ENCODE results near the gene SERPINA10. TPM values are rescaled to one million over a fixed set of nuclear protein-coding genes. Genes with fewer than 3 reads are reported as not detected.

SERPINA10 gene
- polyA plus RNA-seq, 1 donor from 2014 or later: not detected

DNA sequence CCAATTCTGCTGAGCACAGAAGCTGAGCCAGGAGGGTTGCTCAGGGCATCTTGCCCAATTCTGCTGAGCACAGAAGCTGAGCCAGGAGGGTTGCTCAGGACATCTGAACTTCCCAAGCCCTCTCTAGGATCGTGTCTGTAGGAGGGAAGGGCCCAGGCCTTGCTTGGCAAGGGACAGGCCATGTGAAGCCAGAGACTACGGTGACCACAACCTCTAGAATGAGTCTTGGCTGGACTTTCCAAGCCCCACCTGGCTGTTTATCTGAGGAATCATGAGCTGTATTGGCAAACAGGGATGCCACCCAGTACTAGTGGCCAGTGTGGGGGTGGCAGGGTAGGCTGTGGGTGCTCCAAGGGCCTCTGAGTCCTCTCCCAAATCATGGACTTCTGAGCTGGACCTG, 37.8 kb upstream of the SERPINA10 start:
- H3K27ac ChIP-seq (ENCODE audit: low read length): no peak overlapping the region
- no peaks in the 10 kb centered on the region for H3K27me3 ChIP-seq (ENCODE audit: insufficient read depth, low read depth, low read length)
- no peak overlapping the region for H3K9ac ChIP-seq (ENCODE audit: low read length)
- no peak overlapping the region for H2AFZ ChIP-seq (ENCODE audit: low read depth, low read length)
- H3K9me3 ChIP-seq (ENCODE audit: low read length): peaks cover 3% of the 10 kb centered on the region
- no peak overlapping the region for H3K4me2 ChIP-seq (ENCODE audit: low read length)
- H3K79me2 ChIP-seq (replicated peaks; ENCODE audit: insufficient read depth, low read length): no peaks in the 10 kb centered on the region
- TF ChIP-seq, protein P1, sequence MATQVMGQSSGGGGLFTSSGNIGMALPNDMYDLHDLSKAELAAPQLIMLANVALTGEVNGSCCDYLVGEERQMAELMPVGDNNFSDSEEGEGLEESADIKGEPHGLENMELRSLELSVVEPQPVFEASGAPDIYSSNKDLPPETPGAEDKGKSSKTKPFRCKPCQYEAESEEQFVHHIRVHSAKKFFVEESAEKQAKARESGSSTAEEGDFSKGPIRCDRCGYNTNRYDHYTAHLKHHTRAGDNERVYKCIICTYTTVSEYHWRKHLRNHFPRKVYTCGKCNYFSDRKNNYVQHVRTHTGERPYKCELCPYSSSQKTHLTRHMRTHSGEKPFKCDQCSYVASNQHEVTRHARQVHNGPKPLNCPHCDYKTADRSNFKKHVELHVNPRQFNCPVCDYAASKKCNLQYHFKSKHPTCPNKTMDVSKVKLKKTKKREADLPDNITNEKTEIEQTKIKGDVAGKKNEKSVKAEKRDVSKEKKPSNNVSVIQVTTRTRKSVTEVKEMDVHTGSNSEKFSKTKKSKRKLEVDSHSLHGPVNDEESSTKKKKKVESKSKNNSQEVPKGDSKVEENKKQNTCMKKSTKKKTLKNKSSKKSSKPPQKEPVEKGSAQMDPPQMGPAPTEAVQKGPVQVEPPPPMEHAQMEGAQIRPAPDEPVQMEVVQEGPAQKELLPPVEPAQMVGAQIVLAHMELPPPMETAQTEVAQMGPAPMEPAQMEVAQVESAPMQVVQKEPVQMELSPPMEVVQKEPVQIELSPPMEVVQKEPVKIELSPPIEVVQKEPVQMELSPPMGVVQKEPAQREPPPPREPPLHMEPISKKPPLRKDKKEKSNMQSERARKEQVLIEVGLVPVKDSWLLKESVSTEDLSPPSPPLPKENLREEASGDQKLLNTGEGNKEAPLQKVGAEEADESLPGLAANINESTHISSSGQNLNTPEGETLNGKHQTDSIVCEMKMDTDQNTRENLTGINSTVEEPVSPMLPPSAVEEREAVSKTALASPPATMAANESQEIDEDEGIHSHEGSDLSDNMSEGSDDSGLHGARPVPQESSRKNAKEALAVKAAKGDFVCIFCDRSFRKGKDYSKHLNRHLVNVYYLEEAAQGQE (IDR thresholded peaks at IDR 0.05; ENCODE audit: borderline replicate concordance): no peak
- H3F3A ChIP-seq (ENCODE audit: insufficient read depth, low read length, poor library complexity, severe bottlenecking): no peaks in the 10 kb centered on the region
- H3K36me3 ChIP-seq (ENCODE audit: insufficient read depth, low read length): no peaks in the 10 kb centered on the region
- H3K4me3 ChIP-seq (ENCODE audit: low read length): no peak overlapping the region
- H3K9me2 ChIP-seq (ENCODE audit: insufficient read depth, low read length): no peaks in the 10 kb centered on the region
- H4K20me1 ChIP-seq (ENCODE audit: insufficient read depth): no peaks in the 10 kb centered on the region

DNA sequence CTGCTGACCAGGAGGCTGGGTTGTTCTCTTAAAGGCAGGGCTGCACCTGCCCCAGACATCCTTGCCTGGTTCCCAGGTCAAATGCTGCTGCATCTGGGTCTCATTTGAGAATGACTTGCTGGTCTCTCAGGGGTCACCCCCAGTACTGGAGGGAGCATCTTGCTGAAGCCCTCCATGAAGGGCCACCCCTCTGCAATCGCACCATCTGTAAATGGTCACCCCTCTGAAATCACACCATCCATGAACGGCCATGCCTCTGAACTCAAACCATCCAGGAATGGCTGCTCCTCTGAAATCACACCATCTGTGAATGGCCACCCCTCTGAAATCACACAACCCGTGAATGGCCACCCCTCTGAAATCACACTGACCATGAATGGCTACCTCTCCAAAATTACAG, 37.4 kb upstream of the SERPINA10 start:
- H3K9me3 ChIP-seq (ENCODE audit: low read length): no peaks in the 10 kb centered on the region
- H3F3A ChIP-seq (ENCODE audit: insufficient read depth, low read length, poor library complexity, severe bottlenecking): no peaks in the 10 kb centered on the region
- no peaks in the 10 kb centered on the region for H3K79me2 ChIP-seq (replicated peaks; ENCODE audit: insufficient read depth, low read length)
- no peak overlapping the region for H3K4me2 ChIP-seq (ENCODE audit: low read length)
- TF ChIP-seq EP300 (conservative IDR thresholded peaks at IDR 0.05; ENCODE audit: poor library complexity, severe bottlenecking): no peak
- no peak overlapping the region for H2AFZ ChIP-seq (ENCODE audit: low read depth, low read length)
- H4K20me1 ChIP-seq (ENCODE audit: insufficient read depth): no peaks in the 10 kb centered on the region
- H3K27ac ChIP-seq (ENCODE audit: low read length): no peak overlapping the region
- no peaks in the 10 kb centered on the region for H3K9me2 ChIP-seq (ENCODE audit: insufficient read depth, low read length)
- H3K4me3 ChIP-seq (ENCODE audit: low read length): no peak overlapping the region
- H3K27me3 ChIP-seq (ENCODE audit: insufficient read depth, low read depth, low read length): no peaks in the 10 kb centered on the region
- H3K9ac ChIP-seq (ENCODE audit: low read length): no peak overlapping the region
- H3K36me3 ChIP-seq (ENCODE audit: insufficient read depth, low read length): no peaks in the 10 kb centered on the region

DNA sequence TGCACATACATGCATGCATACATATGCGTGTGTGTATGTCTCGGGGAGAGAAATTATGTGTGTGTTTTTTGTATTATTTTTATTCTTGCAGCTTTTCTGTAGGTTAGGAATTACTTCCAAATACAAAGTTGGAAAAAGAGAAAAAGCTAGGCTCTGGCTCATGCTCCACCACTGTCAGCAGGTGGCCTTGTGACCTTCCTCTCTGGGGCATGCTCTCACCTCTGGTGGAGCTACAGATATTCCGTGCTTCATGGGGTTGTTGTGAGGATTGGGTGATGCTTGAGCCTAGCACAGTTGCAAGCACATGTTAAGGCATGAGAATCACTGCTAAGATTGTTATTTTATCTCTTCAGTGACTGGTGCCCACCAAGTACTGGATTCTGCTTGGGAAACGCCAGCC, 36.8 kb upstream of the SERPINA10 start:
- H3F3A ChIP-seq (ENCODE audit: insufficient read depth, low read length, poor library complexity, severe bottlenecking): no peaks in the 10 kb centered on the region
- no peaks in the 10 kb centered on the region for H3K36me3 ChIP-seq (ENCODE audit: insufficient read depth, low read length)
- no peaks in the 10 kb centered on the region for H3K9me3 ChIP-seq (ENCODE audit: low read length)
- no peak overlapping the region for H3K4me3 ChIP-seq (ENCODE audit: low read length)
- no peak overlapping the region for H3K4me2 ChIP-seq (ENCODE audit: low read length)
- H3K9me2 ChIP-seq (ENCODE audit: insufficient read depth, low read length): no peaks in the 10 kb centered on the region
- no peaks in the 10 kb centered on the region for H3K27me3 ChIP-seq (ENCODE audit: insufficient read depth, low read depth, low read length)
- H3K79me2 ChIP-seq (replicated peaks; ENCODE audit: insufficient read depth, low read length): no peaks in the 10 kb centered on the region
- H4K20me1 ChIP-seq (ENCODE audit: insufficient read depth): no peaks in the 10 kb centered on the region
- H3K9ac ChIP-seq (ENCODE audit: low read length): no peak overlapping the region
- no peak overlapping the region for H2AFZ ChIP-seq (ENCODE audit: low read depth, low read length)
- no peak overlapping the region for H3K27ac ChIP-seq (ENCODE audit: low read length)
- TF ChIP-seq, protein P2, sequence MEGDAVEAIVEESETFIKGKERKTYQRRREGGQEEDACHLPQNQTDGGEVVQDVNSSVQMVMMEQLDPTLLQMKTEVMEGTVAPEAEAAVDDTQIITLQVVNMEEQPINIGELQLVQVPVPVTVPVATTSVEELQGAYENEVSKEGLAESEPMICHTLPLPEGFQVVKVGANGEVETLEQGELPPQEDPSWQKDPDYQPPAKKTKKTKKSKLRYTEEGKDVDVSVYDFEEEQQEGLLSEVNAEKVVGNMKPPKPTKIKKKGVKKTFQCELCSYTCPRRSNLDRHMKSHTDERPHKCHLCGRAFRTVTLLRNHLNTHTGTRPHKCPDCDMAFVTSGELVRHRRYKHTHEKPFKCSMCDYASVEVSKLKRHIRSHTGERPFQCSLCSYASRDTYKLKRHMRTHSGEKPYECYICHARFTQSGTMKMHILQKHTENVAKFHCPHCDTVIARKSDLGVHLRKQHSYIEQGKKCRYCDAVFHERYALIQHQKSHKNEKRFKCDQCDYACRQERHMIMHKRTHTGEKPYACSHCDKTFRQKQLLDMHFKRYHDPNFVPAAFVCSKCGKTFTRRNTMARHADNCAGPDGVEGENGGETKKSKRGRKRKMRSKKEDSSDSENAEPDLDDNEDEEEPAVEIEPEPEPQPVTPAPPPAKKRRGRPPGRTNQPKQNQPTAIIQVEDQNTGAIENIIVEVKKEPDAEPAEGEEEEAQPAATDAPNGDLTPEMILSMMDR (IDR thresholded peaks at IDR 0.05; ENCODE audit: poor library complexity, severe bottlenecking): no peak
- TF ChIP-seq EZH2 (IDR thresholded peaks at IDR 0.05; ENCODE audit: borderline replicate concordance, insufficient read depth, low read length, poor library complexity, severe bottlenecking) (no peak), POLR2AphosphoS5 (IDR thresholded peaks at IDR 0.05) (no peak), RAD21 (conservative IDR thresholded peaks at IDR 0.05) (no peak), MXI1 (conservative IDR thresholded peaks at IDR 0.05; ENCODE audit: poor library complexity, severe bottlenecking) (no peak), SMC3 (conservative IDR thresholded peaks at IDR 0.05; ENCODE audit: poor library complexity) (no peak), TAF1 (IDR thresholded peaks at IDR 0.05; ENCODE audit: low read depth) (no peak), EP300 (conservative IDR thresholded peaks at IDR 0.05; ENCODE audit: poor library complexity, severe bottlenecking) (no peak)
- TF ChIP-seq, protein P1 (IDR thresholded peaks at IDR 0.05; ENCODE audit: borderline replicate concordance): no peak

All from neural cell (in vitro differentiated cells).